Fibroblast of lung (primary cell): ENCODE measurements around the gene ADAMTS17. TPM values are rescaled to one million over a fixed set of nuclear protein-coding genes. Genes with fewer than 3 reads are reported as not detected.

Source experiments
- DNase-seq, 2 donors: peaks; one replicate each; pipeline versions ENCODE4 v3.0.0 to v3.0.0-alpha.2; 2010; ENCODE audit warnings: low read depth in 2 of 2
- H2AFZ ChIP-seq: 2 replicates; pipeline ENCODE4 v1.5.1; 2012; ENCODE audit warnings: low read length, control low read depth, inconsistent platforms
- H3K27ac ChIP-seq: 2 replicates; pipeline ENCODE4 v1.5.1; 2011; ENCODE audit warnings: low read length, control low read depth; ENCODE audit not compliant: insufficient read depth
- H3K27me3 ChIP-seq: 2 replicates; pipeline ENCODE4 v1.5.1; 2011; ENCODE audit warnings: mild to moderate bottlenecking, low read length; ENCODE audit not compliant: control insufficient read depth, insufficient read depth
- H3K36me3 ChIP-seq: 2 replicates; pipeline ENCODE4 v1.5.1; 2011; ENCODE audit warnings: low read length; ENCODE audit not compliant: control insufficient read depth, insufficient read depth
- H3K4me1 ChIP-seq: 2 replicates; pipeline ENCODE4 v1.5.1; 2011; ENCODE audit warnings: low read length; ENCODE audit not compliant: control insufficient read depth, insufficient read depth; ENCODE audit errors: extremely low read depth
- H3K4me2 ChIP-seq: 2 replicates; pipeline ENCODE4 v1.5.1; 2011; ENCODE audit warnings: low read length, control low read depth; ENCODE audit not compliant: insufficient read depth; ENCODE audit errors: extremely low read depth
- H3K4me3 ChIP-seq, 4 experiments: fragments of 200-600 bp in 1 of 4; sonication (generic) in 1 of 4; replicated peaks in 1 of 4; 2 replicates each; pipeline ENCODE4 v1.5.1; 2011 to 2016; ENCODE audit warnings: low read length in 4 of 4, low read depth in 3 of 4, mild to moderate bottlenecking in 3 of 4, control low read depth in 2 of 4, inconsistent platforms in 1 of 4, mixed read lengths in 1 of 4; ENCODE audit not compliant: insufficient read depth in 1 of 4; ENCODE audit errors: control extremely low read depth in 1 of 4
- H3K79me2 ChIP-seq: 2 replicates; pipeline ENCODE4 v1.5.1; 2012; ENCODE audit warnings: mild to moderate bottlenecking, low read length, inconsistent platforms; ENCODE audit not compliant: control insufficient read depth, insufficient read depth
- H3K9ac ChIP-seq: 2 replicates; pipeline ENCODE4 v1.5.1; 2011; ENCODE audit warnings: mild to moderate bottlenecking, low read length, control low read depth; ENCODE audit not compliant: insufficient read depth
- H3K9me3 ChIP-seq: 2 replicates; pipeline ENCODE4 v1.5.1; 2012; ENCODE audit warnings: low read depth, low read length; ENCODE audit not compliant: control insufficient read depth, insufficient read depth
- H4K20me1 ChIP-seq: 2 replicates; pipeline ENCODE4 v1.5.1; 2011; ENCODE audit warnings: low read length; ENCODE audit not compliant: control insufficient read depth, insufficient read depth; ENCODE audit errors: extremely low read depth
- CTCF ChIP-seq, 2 donors: IDR thresholded peaks in 1 of 2; conservative IDR thresholded peaks in 1 of 2; 1 replicate in 1 of 2; 2 replicates in 1 of 2; pipeline ENCODE4 v1.5.1; 2011 to 2012; ENCODE audit warnings: low read length in 2 of 2, control low read depth in 1 of 2, inconsistent platforms in 1 of 2, low read depth in 1 of 2, mild to moderate bottlenecking in 1 of 2
- EZH2 ChIP-seq: IDR thresholded peaks from 2 replicates; pipeline ENCODE4 v1.5.1; 2012; ENCODE audit warnings: low read length, control low read depth, mild to moderate bottlenecking; ENCODE audit errors: missing control alignments
- polyA plus RNA-seq, 2 donors: library from polyadenylated mRNA; depleted of rRNA in 1 of 2; stranded (reverse) in 1 of 2; unstranded in 1 of 2; fragments of >200 nt; gene quantifications; 2 replicates each; pipeline ENCODE4 v1.2.1, GENCODE V29; 2011 to 2012; ENCODE audit warnings: missing spikeins in 1 of 2
- total RNA-seq: library from RNA; depleted of rRNA; stranded (reverse); fragments of >200 nt; gene quantifications from 2 replicates; pipeline ENCODE4 v1.2.1, GENCODE V29; 2014

The ADAMTS17 gene
- total and polyA plus RNA-seq, 2 donors (not counting 1 experiment from before 2014, with no cell fraction given), result 0.09 to 0.17 TPM

DNA sequence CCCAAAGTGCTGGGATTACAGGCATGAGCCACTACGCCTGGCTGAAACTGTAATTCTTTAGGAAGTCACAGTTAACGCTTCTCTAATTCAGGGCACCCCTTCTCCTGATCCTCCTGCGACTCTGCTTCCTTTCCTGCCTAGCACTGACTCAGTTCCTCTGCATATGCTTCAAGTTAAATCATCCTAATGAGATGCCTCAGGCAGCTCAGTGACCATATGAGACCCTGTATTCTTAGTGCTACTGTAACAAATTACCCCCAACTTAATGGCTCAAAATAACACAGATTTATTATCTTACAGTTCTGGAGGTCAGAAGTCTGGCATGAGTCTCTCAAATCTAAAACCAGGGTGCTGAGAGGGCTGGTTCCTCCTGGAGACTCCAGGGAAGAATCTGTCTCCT is 336.8 kb downstream of the ADAMTS17 start:
- Histone ChIP-seq H3K4me1 (no peaks in the 10 kb centered on the region), H4K20me1 (no peaks in the 10 kb centered on the region)

GRCh38 chr15:100002787-100003536 is 338.8 kb downstream of the ADAMTS17 start:
- no peaks in the 10 kb centered on the region for H3K79me2 ChIP-seq
- H3K27ac ChIP-seq, result no peak overlapping the region
- TF ChIP-seq EZH2 (no peak), CTCF (conservative IDR thresholded peaks at IDR 0.05 in 1 of 2, IDR thresholded peaks at IDR 0.05 in 1 of 2; ENCODE audit: low read depth in 1 of 2, low read length in 2 of 2) (no peak)
- DNase-seq, result no peak
- H3K27me3 ChIP-seq, result no peaks in the 10 kb centered on the region
- H3K9ac ChIP-seq, result no peak overlapping the region
- no peaks in the 10 kb centered on the region for H3K9me3 ChIP-seq
- no peaks in the 10 kb centered on the region for H3K36me3 ChIP-seq
- H3K4me3 ChIP-seq, result no peak overlapping the region
- no peaks in the 10 kb centered on the region for H3K4me1 ChIP-seq
- no peak overlapping the region for H2AFZ ChIP-seq
- H4K20me1 ChIP-seq, result no peaks in the 10 kb centered on the region
- no peak overlapping the region for H3K4me2 ChIP-seq

More for the DNA sequence above, 336.8 kb downstream of the ADAMTS17 start:
- H2AFZ ChIP-seq, result no peak overlapping the region
- H3K27ac ChIP-seq, result no peak overlapping the region
- no peaks in the 10 kb centered on the region for H3K79me2 ChIP-seq
- no peaks in the 10 kb centered on the region for H3K27me3 ChIP-seq
- no peaks in the 10 kb centered on the region for H3K9me3 ChIP-seq
- H3K4me3 ChIP-seq, result no peak overlapping the region
- no peaks in the 10 kb centered on the region for H3K36me3 ChIP-seq
- H3K9ac ChIP-seq, result no peak overlapping the region
- no peak for DNase-seq
- no peak for TF ChIP-seq CTCF (conservative IDR thresholded peaks at IDR 0.05 in 1 of 2, IDR thresholded peaks at IDR 0.05 in 1 of 2; ENCODE audit: low read depth in 1 of 2, low read length in 2 of 2)
- TF ChIP-seq EZH2, result no peak
- no peak overlapping the region for H3K4me2 ChIP-seq

DNA sequence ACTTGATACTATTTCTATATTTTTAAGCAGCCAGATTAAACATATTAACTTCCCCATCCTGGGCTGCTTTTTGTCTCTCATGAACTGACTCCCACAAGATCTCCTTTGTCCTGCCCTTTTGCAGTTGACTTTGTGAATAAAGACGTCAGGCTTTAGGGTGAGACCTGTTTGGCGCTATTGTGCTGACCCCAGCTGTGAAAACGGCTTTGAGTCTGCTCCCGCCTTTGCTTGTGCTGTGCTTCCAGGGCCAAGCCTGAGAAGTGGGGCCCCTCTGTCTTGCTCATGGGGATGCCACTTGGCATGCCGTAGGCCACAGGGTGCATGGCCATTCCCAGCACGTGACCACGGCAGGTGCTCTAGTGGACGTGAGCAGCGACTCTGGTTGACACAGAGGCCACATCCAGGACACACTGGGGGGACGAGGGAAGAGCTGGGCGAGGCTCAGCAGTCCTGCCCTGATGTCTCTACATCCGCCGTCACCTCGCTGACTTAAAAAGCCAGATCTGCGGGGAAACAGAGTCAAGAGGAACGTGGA is 339.6 kb downstream of the ADAMTS17 start:
- H4K20me1 ChIP-seq, result no peaks in the 10 kb centered on the region
- H3K27me3 ChIP-seq, result no peaks in the 10 kb centered on the region
- H3K9me3 ChIP-seq, result no peaks in the 10 kb centered on the region
- no peak overlapping the region for H3K4me3 ChIP-seq
- no peak overlapping the region for H3K9ac ChIP-seq
- no peak for DNase-seq
- no peaks in the 10 kb centered on the region for H3K79me2 ChIP-seq
- H3K36me3 ChIP-seq, result no peaks in the 10 kb centered on the region
- TF ChIP-seq EZH2 (no peak), CTCF (conservative IDR thresholded peaks at IDR 0.05 in 1 of 2, IDR thresholded peaks at IDR 0.05 in 1 of 2; ENCODE audit: low read depth in 1 of 2, low read length in 2 of 2) (no peak)
- H3K27ac ChIP-seq, result no peak overlapping the region
- H3K4me1 ChIP-seq, result no peaks in the 10 kb centered on the region
- H2AFZ ChIP-seq, result no peak overlapping the region
- H3K4me2 ChIP-seq, result no peak overlapping the region
